Pancreas (tissue), 10 donors: Measurements from ENCODE around the gene MYO7A. TPM values are rescaled to one million over a fixed set of nuclear protein-coding genes. Genes with fewer than 3 reads are reported as not detected.

ENCODE experiments used
- ATAC-seq, 4 donors: fragments of 200-7000 bp; cut with Tn5 transposase; one replicate each; pipeline versions ENCODE4 v1.8.0 to v1.9.1; 2020; ENCODE audit warnings: mild to moderate bottlenecking in 4 of 4, moderate library complexity in 4 of 4
- DNase-seq, 6 donors: peaks; one replicate each; pipeline ENCODE4 v3.0.0-alpha.2; 2020
- FAIRE-seq: peaks from 2 replicates; lab custom pipeline; 2012; peaks lifted over from hg19 to GRCh38; lab: Jason Lieb, UNC
- H3K27ac ChIP-seq, 4 donors: fragments of 200-600 bp; sonication (generic); 1 replicate in 3 of 4; 2 replicates in 1 of 4; pipeline versions ENCODE4 v1.5.0 to v1.8.0; 2020
- H3K27me3 ChIP-seq, 4 donors: fragments of 200-600 bp; one replicate each; pipeline ENCODE4 v1.8.0; 2021
- H3K36me3 ChIP-seq, 3 donors: fragments of 200-600 bp; sonication (generic) in 1 of 3; one replicate each; pipeline versions ENCODE4 v1.5.0 to v1.8.0; 2020 to 2021
- H3K4me1 ChIP-seq, 3 donors: fragments of 200-600 bp; one replicate each; pipeline ENCODE4 v1.8.0; 2021
- H3K4me3 ChIP-seq, 4 donors: fragments of 200-600 bp; sonication (generic) in 2 of 4; one replicate each; pipeline versions ENCODE4 v1.5.0 to v1.8.0; 2020 to 2021
- H3K9me3 ChIP-seq, 4 donors: fragments of 200-600 bp; one replicate each; pipeline ENCODE4 v1.8.0; 2021
- CTCF ChIP-seq, 4 donors: fragments of 200-600 bp; sonication (generic) in 3 of 4; IDR thresholded peaks; one replicate each; pipeline versions ENCODE4 v1.5.0 to v1.8.0; 2021; ENCODE audit warnings: antibody characterized with exemption in 4 of 4
- WGBS, 2 donors: extraction: QIAGEN DNeasy Blood & Tissue Kit; methylation state at CpG; one replicate each; pipeline ENCODE4 v1.1.7; 2013; 5-methylcytosine and 5-hydroxymethylcytosine counted together
- intact Hi-C, 3 donors: fragments of 100-400 bp; cut with DNase I; formaldehyde crosslinking; loops; one replicate each; pipeline versions ENCODE4 v1.11.1 to v1.14.2; 2022
- polyA plus RNA-seq, 2 donors: library from polyadenylated mRNA; stranded (reverse); fragments of 200-250 nt; gene quantifications; one replicate each; pipeline ENCODE4 v1.2.3, GENCODE V29; 2013
- total RNA-seq, 6 donors: library from RNA; stranded (reverse); fragmentation: NEBNext Ultra II Directional in 4 of 6; extraction: Animal tissue kit (Norgen Biotek cat#: 25700) in 4 of 6; gene quantifications; one replicate each; pipeline versions ENCODE4 v1.2.1 to v1.2.4, GENCODE V29; 2021 to 2023
- donor health status: healthy with polysubstance abuse.
- donor health status: DM: no; HTN: no; CAD: no; lungs with moderate emphysema.
- donor health status: DM: no; HTN: no; CAD: no.
- donor health status: control.
- donor health status: control.
- donor health status: Bipolar disorder and iron deficiency.
- donor health status: DM: yes; HTN: yes; CAD: no.
- donor health status: DM: no; HTN: no; CAD: no.
- donor health status: DM: no; HTN: no; CAD: no.
- donor health status: DM: yes; HTN: yes; CAD: no.

Gene MYO7A
- total and polyA plus RNA-seq, 8 donors: 3.8 to 13.3 (median 7.1) TPM

DNA sequence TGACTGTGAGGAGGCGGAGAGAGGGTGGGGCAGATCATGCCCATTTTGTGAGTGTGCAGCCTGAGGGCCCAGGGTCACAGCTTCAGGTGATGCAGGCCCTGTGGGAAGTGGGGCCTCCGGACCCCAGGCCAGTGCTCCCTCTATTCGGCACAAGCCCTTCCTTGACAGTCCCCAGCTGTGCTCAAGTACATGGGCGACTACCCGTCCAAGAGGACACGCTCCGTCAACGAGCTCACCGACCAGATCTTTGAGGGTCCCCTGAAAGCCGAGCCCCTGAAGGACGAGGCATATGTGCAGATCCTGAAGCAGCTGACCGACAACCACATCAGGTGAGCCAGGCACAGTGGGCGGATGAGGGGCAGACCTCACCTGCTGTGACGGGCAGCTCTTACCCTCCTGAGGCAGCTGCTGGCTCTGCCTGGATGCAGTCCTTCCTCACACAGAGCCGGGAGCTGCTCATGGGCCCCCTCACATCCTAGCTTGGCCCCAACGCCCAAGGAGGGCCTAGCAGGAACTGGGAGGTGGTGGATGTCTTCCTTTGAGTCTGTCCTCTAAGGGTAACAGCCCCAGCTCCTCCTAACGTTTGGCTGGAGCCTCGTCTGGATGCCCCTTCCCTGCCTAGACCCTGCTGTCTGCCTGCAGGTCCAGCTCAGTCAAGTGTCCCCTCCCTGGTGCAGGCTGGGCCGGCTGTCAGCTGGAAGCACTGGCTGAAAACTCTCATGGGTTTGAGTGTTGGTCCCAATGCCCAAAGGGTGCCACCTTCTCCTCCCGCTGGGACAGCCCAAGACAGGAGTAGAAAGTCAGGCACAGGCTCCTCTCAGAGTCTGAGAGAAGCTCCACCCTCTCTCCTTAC is 76.1 kb downstream of the MYO7A start:
- no peak for FAIRE-seq
- intact Hi-C loops: no loop called here
- DNase-seq: peak in 2 of 6 donors; percentile 42 to 50

GRCh38 chr11:77204754-77205466 is 76.9 kb downstream of the MYO7A start:
- no peak for FAIRE-seq
- TF ChIP-seq CTCF (IDR thresholded peaks at IDR 0.05): no peak
- no peaks in the 10 kb centered on the region for H3K9me3 ChIP-seq
- H3K4me1 ChIP-seq: no peaks in the 10 kb centered on the region
- intact Hi-C loops: no loop called here
- H3K4me3 ChIP-seq: no peak overlapping the region
- no peaks in the 10 kb centered on the region for H3K27me3 ChIP-seq
- H3K27ac ChIP-seq: no peak overlapping the region
- no peaks in the 10 kb centered on the region for H3K36me3 ChIP-seq
- whole genome bisulfite sequencing, 2 donors: 84 to 85% methylated on average over 11 to 12 of the region's 12 CpGs
- no peak for ATAC-seq
- no peak for DNase-seq

More for the DNA sequence above, 76.1 kb downstream of the MYO7A start:
- no peaks in the 10 kb centered on the region for H3K27me3 ChIP-seq
- 85% methylated on average over 20 of the region's 20 CpGs for WGBS, 2 donors
- no peaks in the 10 kb centered on the region for H3K36me3 ChIP-seq
- no peak overlapping the region for H3K4me3 ChIP-seq
- no peaks in the 10 kb centered on the region for H3K9me3 ChIP-seq
- no peaks in the 10 kb centered on the region for H3K4me1 ChIP-seq
- TF ChIP-seq CTCF (IDR thresholded peaks at IDR 0.05): no peak
- no peak overlapping the region for H3K27ac ChIP-seq
- no peak for ATAC-seq

GRCh38 chr11:77205467-77206263 is 77.6 kb downstream of the MYO7A start:
- Histone ChIP-seq H3K36me3 (no peaks in the 10 kb centered on the region), H3K4me1 (no peaks in the 10 kb centered on the region), H3K4me3 (no peak overlapping the region), H3K27me3 (no peaks in the 10 kb centered on the region), H3K27ac (no peak overlapping the region), H3K9me3 (no peaks in the 10 kb centered on the region)
- FAIRE-seq (no peak), DNase-seq (peak in 2 of 6 donors; percentile 43 to 55), ATAC-seq (no peak)
- TF ChIP-seq CTCF (IDR thresholded peaks at IDR 0.05): no peak
- intact Hi-C loops: no loop called here
- WGBS, 2 donors: 85% methylated on average over 30 of the region's 30 CpGs

DNA sequence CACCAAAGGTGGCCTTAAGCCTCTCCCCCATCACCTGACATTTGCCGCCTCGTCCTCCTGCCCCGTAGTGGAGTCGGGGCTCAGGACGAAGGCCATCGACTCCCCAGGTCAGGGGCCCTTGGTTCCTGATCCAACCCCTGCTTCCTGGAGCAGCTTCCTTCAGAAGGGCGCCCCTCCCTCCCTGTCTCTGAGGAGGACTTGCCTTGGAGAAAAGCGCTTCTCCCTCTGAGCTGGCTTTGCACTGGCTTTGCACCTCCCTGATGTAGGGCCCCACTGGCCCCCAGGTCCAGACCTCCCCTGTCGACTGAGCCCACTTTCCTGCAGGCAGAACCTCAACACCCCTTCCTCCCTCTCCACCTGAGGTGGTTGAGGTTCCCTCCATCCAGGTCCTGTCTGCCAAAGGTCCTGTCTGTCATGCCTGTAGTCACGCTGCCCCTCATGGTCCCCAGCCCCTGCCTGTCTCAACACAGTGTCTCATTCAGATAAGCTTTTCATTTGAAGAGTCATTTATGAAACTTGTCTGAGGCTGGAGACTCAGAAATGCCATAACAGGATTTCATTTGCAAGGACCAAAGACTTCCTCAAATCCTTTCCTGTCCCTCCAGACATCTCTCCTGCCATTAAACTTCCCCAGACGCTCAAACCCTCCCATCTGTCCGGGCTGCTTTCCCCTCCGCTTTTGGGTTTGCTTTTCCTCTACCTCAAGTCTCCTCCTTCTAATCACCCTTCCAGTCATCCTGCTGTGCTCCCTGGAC is 78.4 kb downstream of the MYO7A start:
- intact Hi-C loops: no loop called here
- 84 to 87% methylated on average over 13 of the region's 13 CpGs for WGBS, 2 donors

More for the DNA sequence above, 78.4 kb downstream of the MYO7A start:
- Histone ChIP-seq H3K36me3 (no peaks in the 10 kb centered on the region), H3K4me3 (no peak overlapping the region), H3K9me3 (no peaks in the 10 kb centered on the region), H3K27ac (no peak overlapping the region), H3K27me3 (no peaks in the 10 kb centered on the region), H3K4me1 (no peaks in the 10 kb centered on the region)
- no peak for FAIRE-seq
- TF ChIP-seq CTCF (IDR thresholded peaks at IDR 0.05): no peak
- no peak for ATAC-seq
- peak in 1 of 6 donors; percentile 42 for DNase-seq
